GM19372 (cell line): ENCODE measurements around the gene DLX3.

Experiments used
- ATAC-seq: cut with Tn5 transposase; IDR thresholded peaks from one replicate; pipeline ENCODE4 v1.9.1; 2021; ENCODE audit warnings: mild to moderate bottlenecking, low read depth, moderate library complexity; ENCODE audit not compliant: unreplicated experiment

DLX3 gene

GRCh38 chr17:49964303-49964768 lies 30.7 kb downstream of the DLX3 start:
- ATAC-seq, result no peak

- no peak for ATAC-seq
These were observed 31.3 kb downstream of the DLX3 start for GRCh38 chr17:49963626-49964302.

- ATAC-seq, result no peak
These were observed 31.8 kb downstream of the DLX3 start for GRCh38 chr17:49963309-49963625.

GRCh38 chr17:49962599-49963308 lies 32.3 kb downstream of the DLX3 start:
- no peak for ATAC-seq

GRCh38 chr17:49959183-49959935 lies 35.7 kb downstream of the DLX3 start:
- no peak for ATAC-seq

- no peak for ATAC-seq
These were observed 36.3 kb downstream of the DLX3 start for GRCh38 chr17:49958723-49959122.

- no peak for ATAC-seq
These were observed 37.7 kb downstream of the DLX3 start for GRCh38 chr17:49957350-49957749.

- no peak for ATAC-seq
These were observed 38.2 kb downstream of the DLX3 start for GRCh38 chr17:49956780-49957179.

GRCh38 chr17:49955157-49955556 lies 39.9 kb downstream of the DLX3 start:
- ATAC-seq, result no peak

GRCh38 chr17:49952912-49953497 lies 42.0 kb downstream of the DLX3 start:
- ATAC-seq, result no peak

GRCh38 chr17:49952209-49952911 lies 42.7 kb downstream of the DLX3 start:
- ATAC-seq, result no peak

GRCh38 chr17:49951362-49952082 lies 43.5 kb downstream of the DLX3 start:
- no peak for ATAC-seq

- no peak for ATAC-seq
These were observed 45.4 kb downstream of the DLX3 start for GRCh38 chr17:49949634-49950033.

GRCh38 chr17:49946964-49947584 lies 48.0 kb downstream of the DLX3 start:
- no peak for ATAC-seq

- no peak for ATAC-seq
These were observed 48.8 kb downstream of the DLX3 start for GRCh38 chr17:49946208-49946607.

GRCh38 chr17:49944273-49944870 lies 50.7 kb downstream of the DLX3 start:
- ATAC-seq, result no peak

GRCh38 chr17:49942947-49943346 lies 52.1 kb downstream of the DLX3 start:
- ATAC-seq, result no peak

GRCh38 chr17:49941427-49941826 lies 53.6 kb downstream of the DLX3 start:
- ATAC-seq, result no peak
